PC-9 (cell line): ENCODE measurements around the gene SPINK13. TPM values are rescaled to one million over a fixed set of nuclear protein-coding genes. Genes with fewer than 3 reads are reported as not detected.

ENCODE experiments used
- Bru-seq: library from RNA; stranded (reverse); fragments of 400-500 nt; gene quantifications from one replicate; lab custom pipeline; 2021; lab: Mats Ljungman, UMichigan
- BruChase-seq, 2 experiments: library from RNA; stranded (reverse); fragments of 400-500 nt; gene quantifications; one replicate each; lab custom pipeline; 2021; lab: Mats Ljungman, UMichigan
- BruUV-seq: library from RNA; stranded (reverse); fragments of 400-500 nt; replicated peaks from 2 replicates; lab custom pipeline; 2021; lab: Mats Ljungman, UMichigan
- CTCF ChIA-PET: fragments of 300-600 bp; sonication (Branson Sonifier 250); formaldehyde crosslinking; loops from one replicate; lab custom pipeline; 2022; ENCODE audit warnings: antibody characterized with exemption; lab: Charles Lee
- POLR2A ChIA-PET: fragments of 300-600 bp; sonication (Branson Sonifier 250); formaldehyde crosslinking; loops from one replicate; lab custom pipeline; 2022; ENCODE audit warnings: antibody characterized with exemption; ENCODE audit not compliant: unreplicated experiment; lab: Charles Lee
- DNase-seq, 2 experiments: peaks; one replicate each; pipeline versions ENCODE4 v3.0.0 to v3.0.0-alpha.2; 2015 to 2022; ENCODE audit warnings: mixed read lengths in 1 of 2
- H2AFZ ChIP-seq: fragments of 200-600 bp; sonication (generic); 2 replicates; pipeline ENCODE4 v1.8.1; 2017; ENCODE audit warnings: antibody characterized with exemption
- H3F3A ChIP-seq: fragments of 200-600 bp; sonication (generic); 2 replicates; pipeline ENCODE4 v1.8.1; 2017; ENCODE audit warnings: antibody characterized with exemption, mild to moderate bottlenecking, low read depth; ENCODE audit not compliant: insufficient read depth
- H3K27ac ChIP-seq: fragments of 200-600 bp; sonication (generic); 2 replicates; pipeline ENCODE4 v1.6.1; 2016; ENCODE audit warnings: mixed run types
- H3K27me3 ChIP-seq: fragments of 200-600 bp; sonication (generic); 2 replicates; pipeline ENCODE4 v1.6.1; 2016; ENCODE audit warnings: low read depth, mixed run types; ENCODE audit not compliant: insufficient read depth
- H3K36me3 ChIP-seq: fragments of 200-600 bp; sonication (generic); 2 replicates; pipeline ENCODE4 v1.6.1; 2016; ENCODE audit warnings: low read depth, mixed run types
- H3K4me1 ChIP-seq: fragments of 200-600 bp; sonication (generic); replicated peaks from 2 replicates; pipeline ENCODE4 v1.6.1; 2016; ENCODE audit warnings: mixed run types; ENCODE audit not compliant: insufficient read depth
- H3K4me2 ChIP-seq: fragments of 200-600 bp; sonication (generic); 2 replicates; pipeline ENCODE4 v1.6.1; 2017; ENCODE audit warnings: mixed run types
- H3K4me3 ChIP-seq: fragments of 200-600 bp; sonication (generic); 2 replicates; pipeline ENCODE4 v1.6.1; 2016; ENCODE audit warnings: mixed run types
- H3K79me2 ChIP-seq: fragments of 200-600 bp; sonication (generic); 2 replicates; pipeline ENCODE4 v1.6.1; 2017; ENCODE audit warnings: low read depth, mixed run types
- H3K9me2 ChIP-seq: fragments of 200-600 bp; sonication (generic); 2 replicates; pipeline ENCODE4 v1.8.1; 2017; ENCODE audit warnings: mild to moderate bottlenecking; ENCODE audit not compliant: insufficient read depth
- H3K9me3 ChIP-seq: fragments of 200-600 bp; sonication (generic); 2 replicates; pipeline ENCODE4 v1.8.1; 2016; ENCODE audit warnings: low read depth; ENCODE audit not compliant: insufficient read depth
- H4K20me1 ChIP-seq: fragments of 200-600 bp; sonication (generic); 2 replicates; pipeline ENCODE4 v1.8.1; 2017; ENCODE audit not compliant: insufficient read depth
- CTCF ChIP-seq: fragments of 200-600 bp; sonication (generic); conservative IDR thresholded peaks from 2 replicates; pipeline ENCODE4 v1.6.1; 2017; ENCODE audit warnings: mixed run types, antibody characterized with exemption, mild to moderate bottlenecking, moderate library complexity
- EZH2 ChIP-seq: fragments of 200-600 bp; sonication (generic); IDR thresholded peaks from 2 replicates; pipeline ENCODE4 v1.8.0; 2017; ENCODE audit warnings: antibody characterized with exemption, low read depth
- intact Hi-C: fragments of 100-400 bp; cut with micrococcal nuclease; formaldehyde crosslinking; loops from one replicate; pipeline ENCODE4 v1.10.0; 2022; ENCODE audit not compliant: unreplicated experiment
- long read RNA-seq: library from polyadenylated mRNA; stranded (forward); transcript quantifications from one replicate; pipeline ENCODE4 v2.0.0, GENCODE V29; 2022
- total RNA-seq: library from RNA; stranded (reverse); gene quantifications from 2 replicates; pipeline ENCODE4 v1.2.3, GENCODE V29; 2021

The SPINK13 gene
- total RNA-seq (not detected in 2 replicates), Bru-seq, nascent RNA (not detected), BruChase-seq, experiment 1, labeled RNA remaining after a 2-hour chase (percentile 4 among the genes with signal in this experiment), BruChase-seq, experiment 2, labeled RNA remaining after a 6-hour chase (not detected)
- long read RNA-seq = 0 reads

- peak; percentile 22 to 58 for DNase-seq
- CTCF ChIA-PET = interaction anchor here (0.6 kb wide), 1 partner anchor 316 kb away, joined by 3 read pairs; no protein-coding TSS in a partner anchor
- no peaks in the 10 kb centered on the region for H3F3A ChIP-seq
Observed at GRCh38 chr5:148268566-148268965, at the start of gene SPINK13. Gene SPINK13 (plus strand): TSS chr5:148268794. CDS start chr5:148270073, 1,279 bp downstream.

GRCh38 chr5:148221508-148221907 lies 47.1 kb upstream of the SPINK13 start:
- no TSS peak for BruUV-seq
- no peaks in the 10 kb centered on the region for H3K9me3 ChIP-seq
- no peak overlapping the region for H3K4me3 ChIP-seq
- DNase-seq = no peak
- H3K9me2 ChIP-seq = no peaks in the 10 kb centered on the region
- TF ChIP-seq CTCF = no peak
- TF ChIP-seq EZH2 = no peak
- H3K27ac ChIP-seq = no peak overlapping the region
- no peaks in the 10 kb centered on the region for H3K79me2 ChIP-seq
- no peaks in the 10 kb centered on the region for H3F3A ChIP-seq
- H3K36me3 ChIP-seq = no peaks in the 10 kb centered on the region
- intact Hi-C loops = no loop called here
- ChIA-PET CTCF (no interaction called here), POLR2A (interaction anchor here (0.8 kb wide), 1 partner anchor 326 kb away, joined by 10 read pairs; no protein-coding TSS in a partner anchor)
- H3K27me3 ChIP-seq = no peaks in the 10 kb centered on the region
- H4K20me1 ChIP-seq = no peaks in the 10 kb centered on the region
- no peak overlapping the region; the same call in 1 of the 2 replicates for H2AFZ ChIP-seq
- H3K4me2 ChIP-seq = no peak overlapping the region
- H3K4me1 ChIP-seq = no peaks in the 10 kb centered on the region

More at GRCh38 chr5:148268566-148268965, at the start of gene SPINK13:
- H3K36me3 ChIP-seq = no peaks in the 10 kb centered on the region
- no peaks in the 10 kb centered on the region for H3K9me2 ChIP-seq
- no peaks in the 10 kb centered on the region for H3K79me2 ChIP-seq
- H3K27me3 ChIP-seq = no peaks in the 10 kb centered on the region
- H4K20me1 ChIP-seq = no peaks in the 10 kb centered on the region
- H3K9me3 ChIP-seq = no peaks in the 10 kb centered on the region
- no peak within 1 kb of the TSS for H3K4me2 ChIP-seq
- BruUV-seq = no TSS peak
- no peak within 1 kb of the TSS for H3K4me3 ChIP-seq
- no peaks in the 10 kb centered on the region for H3K4me1 ChIP-seq
- intact Hi-C loops = no loop called here
- H2AFZ ChIP-seq = no peak within 1 kb of the TSS
- TF ChIP-seq EZH2 = no peak
- no peak for TF ChIP-seq CTCF
- H3K27ac ChIP-seq = no peak within 1 kb of the TSS
- POLR2A ChIA-PET = no interaction called here

- Histone ChIP-seq H3K9me3 (no peaks in the 10 kb centered on the region), H3K4me2 (no peak overlapping the region), H3K4me3 (no peak overlapping the region), H2AFZ (no peak overlapping the region), H3K27me3 (no peaks in the 10 kb centered on the region), H3K36me3 (no peaks in the 10 kb centered on the region), H3K4me1 (no peaks in the 10 kb centered on the region), H3K27ac (no peak overlapping the region), H3K79me2 (no peaks in the 10 kb centered on the region), H3K9me2 (no peaks in the 10 kb centered on the region), H4K20me1 (no peaks in the 10 kb centered on the region), H3F3A (no peaks in the 10 kb centered on the region)
- no TSS peak for BruUV-seq
- CTCF ChIA-PET = no interaction called here
- intact Hi-C loops = no loop called here
- POLR2A ChIA-PET = no interaction called here
- DNase-seq = peak in 1 of 2 experiments; percentile 38
- no peak for TF ChIP-seq CTCF
- TF ChIP-seq EZH2 = no peak
Observed at GRCh38 chr5:148224117-148224742, 44.4 kb upstream of the SPINK13 start.
